Fibroblast of skin of scalp (primary cell): ENCODE data around the gene DSTYK.
"Not testable (repeated sequence)": the region's sequence is repeated elsewhere in the genome, so short reads cannot be mapped to it uniquely, and the experiment has no call there.

Source experiments
- DNase-seq: peaks from one replicate; pipeline ENCODE4 v3.0.0-alpha.2; 2013

Gene DSTYK

DNA sequence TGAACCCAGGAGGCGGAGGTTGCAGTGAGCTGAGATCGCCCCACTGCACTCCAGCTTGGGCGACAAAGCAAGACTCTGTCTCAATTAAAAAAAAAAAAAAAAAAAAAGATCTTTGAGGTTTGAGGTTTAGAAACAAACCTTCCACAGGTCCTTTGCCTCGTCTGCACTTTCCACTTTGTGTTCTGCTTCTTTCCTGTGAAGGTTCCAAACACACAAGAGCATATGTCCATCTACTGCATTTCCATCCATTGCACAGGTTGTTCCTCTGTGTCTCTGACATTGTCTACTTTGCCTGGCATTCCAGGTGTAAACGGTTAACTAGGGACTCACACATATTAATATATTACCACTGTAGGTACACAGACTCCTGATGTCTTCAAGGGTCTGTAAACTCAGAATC lies 40.1 kb downstream of the DSTYK start:
- DNase-seq, result no peak

GRCh38 chr1:205170532-205171269 lies 40.8 kb downstream of the DSTYK start:
- DNase-seq, result no peak

DNA sequence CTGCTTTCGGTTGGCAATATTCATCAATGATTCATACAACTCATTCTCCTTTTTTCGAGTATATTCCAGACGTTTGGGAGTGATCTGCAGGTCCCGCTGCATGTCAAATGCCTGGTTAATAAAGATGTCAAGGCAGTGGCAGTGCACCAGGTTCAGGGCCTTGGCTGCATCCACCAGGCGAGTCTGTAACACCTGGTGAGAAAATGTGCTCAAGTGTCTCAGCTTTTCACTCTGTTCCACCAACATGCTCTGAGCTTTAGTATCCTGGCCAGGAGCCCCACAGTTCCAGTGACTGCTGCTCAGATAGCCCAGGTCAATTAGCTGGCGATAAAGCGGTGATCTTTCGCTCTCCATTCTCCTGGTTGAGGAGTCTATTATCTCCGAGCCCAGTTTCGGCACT lies 42.3 kb downstream of the DSTYK start:
- no peak for DNase-seq

- peak; percentile 47 for DNase-seq
Measured at GRCh38 chr1:205168291-205168690, 43.2 kb downstream of the DSTYK start.

GRCh38 chr1:205162301-205162700 lies 49.2 kb downstream of the DSTYK start:
- DNase-seq, result no peak

DNA sequence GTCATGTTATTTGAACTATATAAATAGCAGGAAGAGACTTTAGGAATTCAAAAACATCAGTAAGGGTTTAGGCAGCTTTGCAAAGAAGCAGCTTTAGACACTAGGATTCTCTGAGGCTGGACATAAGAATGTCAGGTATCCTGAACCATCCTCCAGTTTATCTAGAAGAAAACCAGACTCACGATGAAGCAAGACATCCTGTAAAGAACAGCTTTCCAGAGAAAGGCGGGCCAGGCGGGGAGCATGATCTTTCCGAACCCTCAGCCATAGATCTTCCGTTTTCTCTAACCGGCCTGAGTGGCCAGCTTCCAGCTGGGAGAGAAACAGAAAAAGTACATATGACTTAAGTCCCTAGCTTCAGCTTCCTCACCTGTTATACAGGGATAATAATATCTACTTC lies 50.4 kb downstream of the DSTYK start:
- no peak for DNase-seq

GRCh38 chr1:205158048-205158616 lies 53.4 kb downstream of the DSTYK start:
- DNase-seq, result no peak

GRCh38 chr1:205155665-205156377 lies 55.7 kb downstream of the DSTYK start:
- DNase-seq, result not testable (repeated sequence)

GRCh38 chr1:205152505-205152904 lies 59.0 kb downstream of the DSTYK start:
- no peak for DNase-seq

GRCh38 chr1:205150651-205151428 lies 60.7 kb downstream of the DSTYK start:
- DNase-seq, result no peak

DNA sequence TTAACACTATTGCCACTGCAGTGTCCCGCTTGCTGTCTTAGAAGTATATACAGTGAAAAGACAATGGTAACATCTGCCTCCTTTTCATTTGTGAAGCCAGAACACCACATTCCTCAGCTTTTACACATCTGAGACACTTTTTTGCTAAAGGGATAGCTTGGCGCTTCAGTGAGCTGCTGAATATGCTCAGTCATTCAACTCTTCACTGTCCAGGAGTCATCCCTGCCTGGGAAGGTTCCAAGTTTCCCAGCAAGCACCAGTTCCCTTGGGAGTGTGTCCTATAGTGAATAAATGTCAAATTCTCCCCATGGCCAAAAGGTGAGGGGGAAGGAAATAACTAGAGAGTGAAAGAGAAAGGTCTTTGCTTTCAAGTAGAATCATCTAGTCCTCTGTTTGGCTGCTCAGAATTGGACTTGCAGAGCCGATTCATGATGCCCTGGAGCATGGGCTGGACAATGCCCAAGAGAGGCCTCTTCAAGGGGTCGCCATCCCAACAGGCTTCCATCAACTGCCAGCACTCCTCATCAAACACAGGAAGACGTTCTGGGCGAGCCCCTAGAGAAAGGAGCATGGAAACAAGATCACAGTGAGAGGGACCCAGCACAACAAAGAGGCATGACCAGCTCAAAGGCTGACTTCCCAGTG lies 64.2 kb downstream of the DSTYK start:
- peak; percentile 91 for DNase-seq

DNA sequence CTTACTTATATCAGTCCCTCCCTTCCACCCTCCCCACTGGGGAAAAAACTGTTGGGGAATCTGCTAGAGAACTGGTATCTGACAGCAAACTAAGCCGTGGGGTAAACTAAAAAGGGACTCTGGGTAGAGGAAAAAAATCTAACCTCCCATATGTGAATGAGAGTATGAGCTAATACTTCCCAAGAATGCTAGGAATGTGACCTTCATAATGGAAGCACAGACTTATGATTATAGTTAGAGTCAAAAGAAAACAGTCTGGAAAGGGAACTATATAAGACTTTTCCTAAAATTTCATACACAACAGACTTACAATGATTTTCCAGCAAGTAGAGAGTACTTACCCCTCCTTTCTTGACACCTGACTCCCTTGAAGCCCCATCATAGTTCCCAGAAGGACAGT lies 66.8 kb downstream of the DSTYK start:
- DNase-seq, result peak; percentile 80

DNA sequence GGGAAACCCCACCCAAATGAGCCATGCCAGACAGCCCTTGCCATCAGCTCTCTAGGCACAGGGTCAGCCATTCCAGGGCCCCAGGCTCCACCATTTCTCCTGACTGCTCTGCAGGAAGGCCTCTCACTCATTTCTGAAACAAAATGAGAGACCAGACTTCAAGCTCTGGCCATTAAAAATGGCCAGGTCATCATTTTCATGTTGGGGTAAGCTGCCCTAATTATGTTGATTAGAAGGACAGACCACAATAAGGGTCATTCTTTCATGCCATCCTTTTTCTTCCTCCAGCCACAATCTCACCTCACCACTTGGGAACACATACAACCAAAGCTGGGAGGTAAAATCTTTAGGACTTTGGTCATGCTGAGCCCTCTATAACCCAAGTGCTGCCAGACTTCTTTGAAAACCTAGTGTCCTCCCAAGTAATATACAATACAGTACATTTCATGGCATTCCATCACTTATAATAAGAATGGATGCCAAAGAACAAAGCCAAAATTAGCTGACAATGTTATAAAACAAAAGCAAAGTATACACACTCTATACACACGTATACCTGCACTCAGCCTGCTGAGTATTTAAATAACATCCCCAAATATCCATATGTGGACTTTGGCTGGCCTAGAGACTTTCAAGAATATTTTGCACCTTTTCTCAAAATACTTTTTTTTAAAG lies 67.3 kb downstream of the DSTYK start:
- no peak for DNase-seq

DNA sequence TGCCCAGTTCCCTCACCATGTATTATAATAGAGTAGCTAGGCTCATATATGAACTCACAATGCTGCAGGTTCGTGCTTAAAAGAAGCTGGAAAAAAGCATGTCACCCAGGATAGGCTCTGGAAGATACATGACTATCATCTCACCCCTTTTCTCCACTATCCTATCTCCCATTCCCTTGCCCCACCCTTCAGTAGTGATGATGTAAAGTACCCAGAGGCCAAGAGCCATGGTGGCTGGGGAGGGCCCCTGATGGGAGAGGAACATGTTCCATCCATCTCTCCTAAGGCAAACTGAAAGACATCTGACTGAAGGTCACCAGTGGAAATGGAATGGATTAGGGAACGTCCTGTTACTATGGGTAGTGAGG lies 69.4 kb downstream of the DSTYK start:
- no peak for DNase-seq

DNA sequence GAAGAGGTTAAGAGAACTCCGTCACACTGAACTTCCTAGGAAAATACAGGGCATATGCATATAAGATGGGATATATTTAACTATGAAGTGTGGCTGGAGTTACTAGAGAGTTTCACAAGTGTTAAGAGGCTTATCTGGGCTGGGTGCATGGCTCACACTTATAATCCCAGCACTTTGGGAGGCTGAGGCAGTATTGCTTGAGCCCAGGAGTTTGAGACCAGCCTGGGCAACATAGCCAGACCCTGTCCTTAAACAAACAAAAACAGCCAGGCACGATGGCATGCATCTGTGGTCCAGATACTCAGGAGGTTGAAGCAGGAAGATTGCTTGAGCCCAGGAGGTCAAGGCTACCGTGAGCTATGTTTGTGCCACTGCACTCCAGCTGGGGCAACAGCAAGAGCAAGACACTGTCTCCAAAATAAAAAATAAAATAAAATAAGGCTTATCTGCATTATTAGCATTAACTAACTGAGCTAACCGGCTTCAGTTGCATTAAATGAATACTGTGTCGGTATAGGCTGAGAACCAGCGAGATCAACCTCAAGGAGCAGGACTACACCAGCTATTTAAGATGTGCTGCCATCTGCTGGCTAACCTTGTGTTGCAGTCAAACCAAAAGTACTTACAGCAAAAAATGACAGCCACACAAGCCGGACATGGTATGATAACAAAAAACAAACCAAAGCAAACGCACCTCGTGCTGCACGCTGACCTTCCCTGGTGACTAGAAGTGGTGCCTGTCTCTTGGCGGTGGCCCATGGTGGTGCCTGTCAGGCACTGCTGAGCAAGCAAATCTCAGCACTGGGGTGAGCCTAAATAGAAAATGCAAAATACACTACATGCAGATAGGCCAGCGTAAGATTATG lies 70.0 kb downstream of the DSTYK start:
- DNase-seq, result peak; percentile 81

GRCh38 chr1:205140113-205140512 lies 71.4 kb downstream of the DSTYK start:
- DNase-seq, result no peak

- no peak for DNase-seq
Measured at GRCh38 chr1:205137901-205138300, 73.6 kb downstream of the DSTYK start.

DNA sequence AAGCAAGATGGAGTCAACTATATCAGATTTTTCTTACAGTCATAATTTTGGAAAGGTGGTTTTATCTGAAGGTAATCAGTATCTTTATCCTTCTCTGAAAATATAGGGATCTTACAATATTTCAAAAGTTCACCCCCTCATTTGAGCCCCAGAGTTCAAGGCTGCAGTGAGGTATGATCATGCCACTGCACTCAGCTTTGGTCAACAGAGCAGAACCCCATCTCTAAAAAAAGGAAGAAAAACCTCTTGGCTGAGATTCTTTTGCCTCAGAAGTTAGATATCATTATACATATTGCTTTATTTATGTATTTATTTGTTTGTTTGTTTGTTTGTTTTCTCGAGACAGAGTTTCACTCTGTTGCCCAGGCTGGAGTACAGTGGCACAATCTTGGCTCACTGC lies 78.2 kb downstream of the DSTYK start:
- DNase-seq, result no peak

DNA sequence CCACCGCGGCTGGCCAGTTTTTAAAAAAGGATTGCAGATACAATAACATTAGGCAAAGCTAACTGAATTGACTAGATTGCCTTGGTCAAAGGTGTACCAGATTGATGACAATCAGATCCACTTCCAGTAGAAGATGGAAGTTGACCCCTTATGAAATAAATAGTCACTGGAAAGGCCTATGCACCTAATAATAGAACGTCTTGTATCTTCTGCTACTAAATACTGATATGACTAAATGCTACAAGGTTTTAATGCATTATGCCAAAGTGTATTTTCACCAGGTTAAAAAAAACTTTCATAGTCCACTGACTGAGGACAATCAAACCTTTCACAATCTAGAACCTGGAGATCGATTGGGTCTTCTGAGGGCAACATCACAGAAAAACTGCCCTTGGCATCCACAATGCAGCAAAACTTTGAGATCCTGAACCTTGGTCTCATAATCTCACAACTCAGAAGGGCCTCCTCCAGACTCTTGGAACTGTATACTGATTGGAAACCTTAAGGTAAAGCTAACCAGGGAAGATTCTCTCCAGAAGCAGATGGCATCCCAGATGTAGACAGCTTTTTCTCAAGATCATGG lies 82.0 kb downstream of the DSTYK start:
- DNase-seq, result no peak

DNA sequence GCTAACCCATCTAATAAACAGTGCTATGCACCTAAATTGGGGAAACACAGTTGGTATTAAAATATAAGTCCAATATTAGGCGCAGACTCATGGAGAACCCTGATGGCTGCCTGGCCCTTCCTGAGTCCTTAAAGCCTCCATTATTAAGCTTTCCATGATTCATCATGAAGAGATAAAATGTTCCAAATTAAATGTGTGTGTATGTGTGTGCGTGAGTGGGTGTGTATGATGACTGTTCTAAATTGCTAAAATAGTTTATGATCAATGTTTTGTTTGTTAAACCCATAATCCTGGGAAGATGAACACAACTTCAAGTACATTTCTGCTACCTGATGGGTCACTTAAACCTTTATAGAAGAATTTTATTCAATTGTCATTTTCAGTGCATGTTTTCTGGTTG lies 83.5 kb downstream of the DSTYK start:
- DNase-seq, result no peak

DNA sequence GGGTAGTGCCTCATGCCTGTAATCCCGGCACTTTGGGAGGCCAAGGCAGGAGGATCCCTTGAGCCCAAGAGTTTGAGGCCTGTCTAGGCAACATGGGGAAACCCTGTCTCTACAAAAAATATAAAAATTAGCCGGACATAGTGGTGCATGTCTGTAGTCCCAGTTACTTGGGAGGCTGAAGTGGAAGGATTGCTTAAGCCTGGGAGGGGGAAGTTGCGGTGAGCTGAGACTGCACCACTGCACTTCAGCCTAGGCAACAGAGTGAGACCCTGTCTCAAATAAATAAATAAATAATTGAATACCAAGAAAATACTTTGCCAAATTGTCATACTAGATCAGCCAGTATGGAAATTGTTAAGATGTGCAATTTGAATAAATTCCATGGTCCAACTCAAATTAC lies 83.9 kb downstream of the DSTYK start:
- no peak for DNase-seq
